Right cardiac atrium (tissue), 5 donors: ENCODE data around the gene TFCP2L1. TPM values are rescaled to one million over a fixed set of nuclear protein-coding genes. Genes with fewer than 3 reads are reported as not detected.

Experiments used
- ATAC-seq, 2 donors: fragments of 200-7000 bp; cut with Tn5 transposase; one replicate each; pipeline versions ENCODE4 v1.8.0 to v1.9.1; 2020; ENCODE audit warnings: moderate library complexity in 2 of 2, mild to moderate bottlenecking in 1 of 2
- DNase-seq, 3 donors: peaks; one replicate each; pipeline ENCODE4 v3.0.0-alpha.2; 2020
- H3K27ac ChIP-seq: one replicate; pipeline ENCODE4 v1.5.1; 2013; ENCODE audit warnings: mild to moderate bottlenecking, low read length, control low read depth, moderate library complexity
- H3K27me3 ChIP-seq: one replicate; pipeline ENCODE4 v1.6.1; 2013; ENCODE audit not compliant: control insufficient read depth, insufficient read depth
- H3K4me1 ChIP-seq: one replicate; pipeline ENCODE4 v1.6.1; 2013; ENCODE audit warnings: low read length; ENCODE audit not compliant: control insufficient read depth, insufficient read depth
- H3K4me3 ChIP-seq: one replicate; pipeline ENCODE4 v1.5.1; 2013; ENCODE audit warnings: low read length, control low read depth
- H3K9me3 ChIP-seq: one replicate; pipeline ENCODE4 v1.6.1; 2013; ENCODE audit warnings: low read length; ENCODE audit not compliant: control insufficient read depth
- WGBS: extraction: QIAGEN DNeasy Blood & Tissue Kit; methylation state at CpG from one replicate; pipeline ENCODE4 v1.1.7; 2013; 5-methylcytosine and 5-hydroxymethylcytosine counted together
- intact Hi-C, 4 donors: fragments of 100-400 bp; cut with DNase I; formaldehyde crosslinking; loops; one replicate each; pipeline versions ENCODE4 v1.11.0 to v1.14.0; 2022 to 2023
- polyA plus RNA-seq: library from polyadenylated mRNA; stranded (reverse); fragments of 200-250 nt; gene quantifications from one replicate; pipeline ENCODE4 v1.2.3, GENCODE V29; 2013
- total RNA-seq, 4 donors: library from RNA; stranded (reverse); fragmentation: NEBNext Ultra II Directional; extraction: Animal tissue kit (Norgen Biotek cat#: 25700); gene quantifications; one replicate each; pipeline ENCODE4 v1.2.1, GENCODE V29; 2021
- donor health status: healthy with polysubstance abuse.
- donor health status: DM: no; HTN: yes; CAD: no.
- donor health status: DM: no; HTN: no; CAD: no.
- donor health status: DM: no; HTN: yes; CAD: no; lungs with severe emphysema.
- donor health status: DM: yes; HTN: yes; CAD: no.

The TFCP2L1 gene
- total and polyA plus RNA-seq, 5 donors: 0.11 to 0.88 (median 0.38) TPM

- intact Hi-C loops: no loop called here
- Histone ChIP-seq H3K4me3 (no peak overlapping the region), H3K4me1 (no peaks in the 10 kb centered on the region), H3K9me3 (no peaks in the 10 kb centered on the region), H3K27me3 (no peaks in the 10 kb centered on the region), H3K27ac (no peak overlapping the region)
- ATAC-seq: no peak
- WGBS: 76% methylated on average over 33 of the region's 33 CpGs
- no peak for DNase-seq
Observed at GRCh38 chr2:121212661-121213325, 72.2 kb downstream of the TFCP2L1 start.

- no peaks in the 10 kb centered on the region for H3K4me1 ChIP-seq
- 78% methylated on average over 8 of the region's 8 CpGs for WGBS
- no peak for DNase-seq
- H3K27me3 ChIP-seq: no peaks in the 10 kb centered on the region
- no peak overlapping the region for H3K4me3 ChIP-seq
- ATAC-seq: no peak
- no peaks in the 10 kb centered on the region for H3K9me3 ChIP-seq
- intact Hi-C loops: no loop called here
- H3K27ac ChIP-seq: no peak overlapping the region
Observed at GRCh38 chr2:121211689-121212151, 73.3 kb downstream of the TFCP2L1 start.

- DNase-seq (no peak), ATAC-seq (no peak)
Observed at GRCh38 chr2:121211251-121211650, 73.8 kb downstream of the TFCP2L1 start.

GRCh38 chr2:121210691-121211090, 74.3 kb downstream of the TFCP2L1 start:
- WGBS: 57% methylated on average over 8 of the region's 8 CpGs
- intact Hi-C loops: no loop called here
- Histone ChIP-seq H3K4me3 (no peak overlapping the region), H3K4me1 (no peaks in the 10 kb centered on the region), H3K27me3 (no peaks in the 10 kb centered on the region), H3K27ac (no peak overlapping the region), H3K9me3 (no peaks in the 10 kb centered on the region)
- peak in 2 of 3 donors; percentile 32 to 60 for DNase-seq
- ATAC-seq: peak; percentile 46 to 51

More at GRCh38 chr2:121211251-121211650, 73.8 kb downstream of the TFCP2L1 start:
- Histone ChIP-seq H3K4me1 (no peaks in the 10 kb centered on the region), H3K9me3 (no peaks in the 10 kb centered on the region), H3K27me3 (no peaks in the 10 kb centered on the region), H3K27ac (no peak overlapping the region), H3K4me3 (no peak overlapping the region)
- WGBS: 83% methylated on average over 5 of the region's 5 CpGs
- intact Hi-C loops: no loop called here

- intact Hi-C loops: no loop called here
- DNase-seq: no peak
Observed at GRCh38 chr2:121209014-121209610, 75.9 kb downstream of the TFCP2L1 start.

GRCh38 chr2:121207494-121207893, 77.5 kb downstream of the TFCP2L1 start:
- DNase-seq: no peak
- Histone ChIP-seq H3K9me3 (no peaks in the 10 kb centered on the region), H3K27ac (no peak overlapping the region), H3K27me3 (no peaks in the 10 kb centered on the region), H3K4me1 (no peaks in the 10 kb centered on the region), H3K4me3 (no peak overlapping the region)
- intact Hi-C loops: no loop called here
- 85% methylated on average over 5 of the region's 5 CpGs for WGBS
- ATAC-seq: no peak

More at GRCh38 chr2:121209014-121209610, 75.9 kb downstream of the TFCP2L1 start:
- Histone ChIP-seq H3K4me1 (no peaks in the 10 kb centered on the region), H3K9me3 (no peaks in the 10 kb centered on the region), H3K27ac (no peak overlapping the region), H3K27me3 (no peaks in the 10 kb centered on the region), H3K4me3 (no peak overlapping the region)
- WGBS: 81% methylated on average over 13 of the region's 13 CpGs
- ATAC-seq: no peak

GRCh38 chr2:121205321-121205942, 79.6 kb downstream of the TFCP2L1 start:
- Histone ChIP-seq H3K27ac (no peak overlapping the region), H3K4me1 (no peaks in the 10 kb centered on the region), H3K27me3 (no peaks in the 10 kb centered on the region), H3K9me3 (no peaks in the 10 kb centered on the region), H3K4me3 (no peak overlapping the region)
- 69% methylated on average over 10 of the region's 10 CpGs for WGBS
- DNase-seq (no peak), ATAC-seq (peak; percentile 43 to 48)
- intact Hi-C loops: no loop called here

- ATAC-seq (no peak), DNase-seq (no peak)
- Histone ChIP-seq H3K27ac (no peak overlapping the region), H3K4me3 (no peak overlapping the region), H3K9me3 (no peaks in the 10 kb centered on the region), H3K27me3 (no peaks in the 10 kb centered on the region), H3K4me1 (no peaks in the 10 kb centered on the region)
- 87% methylated on average over 10 of the region's 10 CpGs for WGBS
- intact Hi-C loops: no loop called here
Observed at GRCh38 chr2:121203591-121204249, 81.3 kb downstream of the TFCP2L1 start.

GRCh38 chr2:121202541-121203310, 82.3 kb downstream of the TFCP2L1 start:
- Histone ChIP-seq H3K27me3 (no peaks in the 10 kb centered on the region), H3K4me1 (no peaks in the 10 kb centered on the region), H3K4me3 (no peak overlapping the region), H3K9me3 (no peaks in the 10 kb centered on the region), H3K27ac (no peak overlapping the region)
- no peak for DNase-seq
- whole genome bisulfite sequencing: 87% methylated on average over 11 of the region's 11 CpGs
- intact Hi-C loops: no loop called here
- ATAC-seq: no peak

GRCh38 chr2:121201796-121202195, 83.2 kb downstream of the TFCP2L1 start:
- Histone ChIP-seq H3K27ac (no peak overlapping the region), H3K27me3 (no peaks in the 10 kb centered on the region), H3K9me3 (no peaks in the 10 kb centered on the region), H3K4me3 (no peak overlapping the region), H3K4me1 (no peaks in the 10 kb centered on the region)
- ATAC-seq: no peak
- 83% methylated on average over 3 of the region's 3 CpGs for WGBS
- no peak for DNase-seq
- intact Hi-C loops: no loop called here
